Left renal cortex interstitium (tissue), 4 donors: ENCODE data around the gene WDR27. TPM values are rescaled to one million over a fixed set of nuclear protein-coding genes. Genes with fewer than 3 reads are reported as not detected.
"Not testable (repeated sequence)": the region's sequence is repeated elsewhere in the genome, so short reads cannot be mapped to it uniquely, and the experiment has no call there.

Experiments used
- DNase-seq, 4 donors: peaks; one replicate each; pipeline ENCODE4 v3.0.0-alpha.2; 2013; ENCODE audit warnings: low read depth in 4 of 4, low spot score in 2 of 4, missing footprints in 1 of 4
- polyA plus RNA-seq, 4 donors: library from polyadenylated mRNA; unstranded; fragments of 120-200 nt; gene quantifications; one replicate each; pipeline ENCODE4 v1.2.1, GENCODE V29; 2013; ENCODE audit not compliant: insufficient read length in 4 of 4

WDR27 gene
- polyA plus RNA-seq, 4 donors: 30.8 to 112 (median 69.3) TPM

DNA sequence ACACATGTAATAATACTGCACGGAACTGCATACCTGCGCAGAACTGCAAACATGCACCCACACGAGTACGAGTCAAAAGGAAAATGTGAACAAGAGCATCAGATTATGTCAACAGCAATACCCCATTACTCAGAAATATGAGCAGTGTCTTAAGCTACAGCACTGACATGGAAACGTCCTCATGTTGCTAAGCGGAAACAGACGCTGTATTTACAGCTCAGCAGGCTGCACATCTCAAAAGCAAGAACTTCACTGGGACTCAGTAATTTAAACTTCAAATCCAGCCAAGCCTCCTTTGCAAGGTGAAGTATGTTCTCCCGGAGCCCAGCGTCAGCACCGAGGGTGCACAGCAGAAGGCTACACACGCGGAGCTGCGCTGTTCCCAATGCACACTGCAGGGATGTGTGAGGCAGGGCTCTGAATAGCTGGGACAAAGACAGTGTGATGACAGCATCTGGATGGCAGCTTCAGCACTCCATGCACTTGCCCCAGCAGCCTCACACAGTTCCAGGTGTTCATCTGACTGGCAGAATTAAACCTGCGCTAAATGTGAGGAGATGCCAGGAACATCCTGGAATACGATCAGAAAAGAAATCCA, 202.8 kb downstream of the WDR27 start:
- DNase-seq: no peak

DNA sequence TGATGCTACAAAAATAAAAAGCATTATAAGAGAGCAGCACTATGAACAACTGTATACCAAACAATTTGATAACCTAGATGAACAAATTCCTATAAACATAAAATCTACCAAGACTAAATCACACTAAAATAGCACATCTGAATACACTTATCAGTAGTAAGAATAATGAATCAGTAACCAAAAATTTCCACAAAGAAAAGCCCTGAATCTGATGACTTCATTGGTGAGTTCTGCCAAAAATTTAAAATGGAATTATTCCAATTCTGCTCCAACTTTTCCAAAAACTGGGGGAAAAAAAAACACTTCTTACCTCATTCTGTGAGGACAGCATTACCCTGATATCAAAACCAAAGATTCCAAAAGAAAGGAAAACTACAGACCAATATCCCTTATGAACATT, 206.2 kb downstream of the WDR27 start:
- DNase-seq: no peak

DNA sequence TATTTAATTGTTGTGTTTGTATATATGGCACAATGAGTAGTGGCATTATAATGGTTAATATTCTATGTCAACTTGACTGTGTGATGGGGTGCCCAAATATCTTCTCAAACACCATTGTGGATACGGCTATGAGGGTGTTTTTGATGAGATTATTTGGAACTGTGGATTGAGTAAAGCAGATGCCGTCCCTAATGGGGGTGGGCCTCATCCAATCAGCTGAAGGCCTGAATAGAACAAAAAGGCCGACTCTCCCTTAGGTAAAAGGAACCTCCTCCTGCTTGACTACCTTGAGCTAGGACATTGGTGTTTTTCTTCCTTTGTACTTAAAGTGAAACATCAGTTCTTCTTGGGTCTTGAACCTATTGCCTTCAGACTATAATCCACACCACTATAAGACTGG, 207.8 kb downstream of the WDR27 start:
- no peak for DNase-seq

DNA sequence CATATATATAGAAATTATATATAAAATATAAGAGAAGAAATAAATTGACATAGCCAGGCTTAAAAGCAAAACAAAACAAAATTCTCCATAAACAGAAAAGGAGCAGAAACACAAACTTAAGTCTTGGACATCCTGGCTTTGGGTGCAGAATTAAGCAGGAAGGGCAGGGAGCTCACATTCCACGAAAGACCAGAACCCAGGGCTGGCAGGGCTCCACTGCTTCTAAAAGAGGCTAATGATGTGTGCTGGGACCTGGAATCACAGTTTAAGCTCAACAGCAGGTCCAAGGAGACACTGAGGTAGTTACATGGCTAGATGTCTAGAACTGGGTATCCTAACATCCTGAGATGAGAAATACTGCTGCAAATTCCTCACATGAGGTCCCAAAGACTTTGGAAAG, 210.3 kb downstream of the WDR27 start:
- no peak for DNase-seq

DNA sequence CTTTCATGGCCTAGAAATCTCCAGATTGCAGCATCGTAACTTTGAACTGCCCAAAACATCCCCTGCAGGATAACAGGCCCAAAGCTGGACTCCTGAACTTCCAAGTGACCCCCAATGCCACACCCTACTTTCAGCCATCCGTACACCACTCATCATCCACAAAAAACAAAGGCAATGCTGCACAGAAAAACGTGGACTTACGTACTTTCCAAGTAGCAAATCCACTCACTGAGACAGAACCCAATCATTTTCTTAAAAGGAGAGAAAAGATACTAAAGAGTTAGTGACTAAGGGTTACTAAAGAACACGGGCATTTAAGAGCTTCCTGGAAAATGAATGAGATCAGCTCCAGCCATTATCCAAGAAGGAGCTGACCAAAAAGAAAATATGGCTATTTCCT, 211.0 kb downstream of the WDR27 start:
- DNase-seq: no peak

DNA sequence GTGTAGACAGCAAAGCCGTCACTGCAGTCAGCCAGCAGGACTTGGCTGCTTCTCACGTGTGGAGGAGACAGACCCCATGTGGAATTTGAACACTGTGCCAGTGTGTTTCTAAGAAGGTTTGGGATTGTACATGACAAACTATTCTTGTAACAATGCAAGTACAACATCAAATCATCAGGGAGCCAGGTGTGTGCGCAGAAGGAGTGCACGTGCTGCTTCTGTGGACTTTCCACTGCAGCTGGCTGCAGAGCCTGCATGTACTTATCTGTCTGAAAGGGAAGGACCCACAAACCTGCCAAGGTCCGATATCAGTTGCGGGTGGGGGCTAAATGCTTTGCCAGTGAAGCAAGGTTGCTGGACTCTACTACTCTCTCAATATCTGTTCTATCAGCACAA, 211.6 kb downstream of the WDR27 start:
- DNase-seq: no peak

DNA sequence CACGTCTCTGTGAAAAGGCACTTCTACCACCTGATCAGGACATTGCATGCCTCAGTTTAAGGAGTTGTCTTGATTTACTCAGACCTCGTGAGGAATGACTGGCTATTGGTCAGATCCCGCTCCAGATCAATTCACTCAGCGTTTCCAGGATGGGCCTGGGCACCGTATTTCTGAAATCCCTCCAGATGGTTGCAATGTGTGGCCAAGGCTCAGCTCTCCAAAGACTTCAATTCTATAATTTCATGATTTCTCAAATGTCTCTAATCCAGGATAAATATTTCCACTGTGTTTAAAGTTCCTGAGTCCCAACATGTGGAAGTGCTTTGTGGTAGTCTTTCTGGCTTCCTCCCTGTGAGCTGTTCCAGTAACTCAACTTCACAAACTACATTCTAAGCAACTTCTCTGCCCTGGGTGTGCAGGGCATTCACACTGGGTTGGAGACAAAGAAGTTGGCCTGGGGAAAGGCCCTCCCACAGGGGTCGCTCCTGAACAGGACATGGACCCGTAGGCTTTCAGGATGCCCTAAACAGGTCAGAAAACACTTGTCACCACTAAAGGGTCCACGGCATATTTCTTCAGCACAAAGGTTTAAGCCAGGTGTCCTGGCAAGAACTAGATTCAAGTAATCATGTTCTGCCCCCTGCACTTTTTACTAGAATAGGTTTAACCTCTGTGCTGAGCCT, 212.1 kb downstream of the WDR27 start:
- DNase-seq: no peak

DNA sequence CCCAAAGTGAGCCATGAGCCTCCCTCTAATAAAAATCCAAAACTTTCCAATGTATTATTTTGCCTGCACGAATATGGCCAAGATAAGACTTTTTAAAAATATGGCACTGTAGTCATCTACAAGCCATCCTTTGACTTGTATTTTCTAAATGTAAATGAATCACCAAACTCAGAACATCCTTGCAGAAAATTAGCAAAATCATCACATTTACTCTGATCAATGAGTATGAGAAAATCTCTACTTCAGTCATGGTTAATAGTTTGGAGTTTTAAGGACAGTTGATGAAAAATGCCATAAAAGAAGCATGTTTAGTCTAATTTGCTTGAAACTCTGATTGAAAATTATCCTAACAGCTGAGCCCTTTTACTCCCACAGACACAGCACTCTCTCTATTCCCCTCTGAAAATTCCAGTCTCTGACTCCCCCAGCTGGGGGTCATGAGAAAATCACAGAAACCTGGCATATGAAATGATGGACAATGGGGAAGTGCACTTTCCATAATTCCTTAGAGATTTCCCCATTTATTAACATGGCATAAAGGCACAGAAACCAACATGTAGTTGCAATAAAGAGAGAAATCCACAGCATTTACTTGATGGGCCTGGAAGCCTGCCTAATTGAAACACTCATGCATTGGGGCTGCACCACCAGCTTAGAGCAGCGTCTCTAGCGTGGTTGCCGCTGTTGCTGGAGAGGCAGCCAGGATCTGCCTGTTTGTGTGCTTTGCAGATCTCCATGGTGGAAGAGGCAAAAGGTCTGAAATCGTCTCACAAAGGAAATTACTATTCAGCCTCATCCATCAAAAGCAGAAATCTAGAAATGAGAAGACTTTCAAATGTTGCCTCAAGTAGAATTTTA, 214.0 kb downstream of the WDR27 start:
- peak in 2 of 4 donors; percentile 6 to 36 for DNase-seq

DNA sequence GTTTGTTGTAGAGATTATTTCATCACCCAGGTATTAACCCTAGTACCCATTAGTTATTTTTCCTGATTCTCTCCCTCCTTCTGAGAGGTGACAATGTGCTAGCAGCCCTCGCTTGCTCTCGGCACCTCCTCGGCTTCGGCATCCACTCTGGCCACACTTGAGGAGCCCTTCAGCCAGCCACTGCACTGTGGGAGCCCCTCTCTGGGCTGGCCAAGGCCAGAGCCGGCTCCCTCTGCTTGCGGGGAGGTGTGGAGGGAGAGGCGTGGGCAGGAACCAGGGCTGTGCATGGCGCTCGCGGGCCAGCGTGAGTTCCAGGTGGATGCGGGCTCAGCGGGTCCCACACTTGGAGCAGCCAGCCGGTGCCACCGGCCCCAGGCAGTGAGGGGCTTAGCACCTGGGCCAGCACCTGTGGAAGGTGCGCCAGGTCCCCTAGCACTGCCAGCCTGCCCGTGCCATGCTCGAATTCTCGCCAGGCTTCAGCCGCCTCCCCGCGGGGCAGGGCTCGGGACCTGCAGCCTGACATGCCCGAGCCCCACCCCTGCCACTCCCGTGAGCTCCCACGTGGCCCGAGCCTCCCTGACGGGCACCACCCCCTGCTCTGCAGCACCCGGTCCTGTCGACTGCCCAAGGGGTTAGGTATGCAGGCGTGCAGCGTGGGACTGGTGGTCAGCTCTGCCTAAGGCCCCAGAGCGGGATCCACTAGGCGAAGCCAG, 221.9 kb downstream of the WDR27 start:
- no peak for DNase-seq

DNA sequence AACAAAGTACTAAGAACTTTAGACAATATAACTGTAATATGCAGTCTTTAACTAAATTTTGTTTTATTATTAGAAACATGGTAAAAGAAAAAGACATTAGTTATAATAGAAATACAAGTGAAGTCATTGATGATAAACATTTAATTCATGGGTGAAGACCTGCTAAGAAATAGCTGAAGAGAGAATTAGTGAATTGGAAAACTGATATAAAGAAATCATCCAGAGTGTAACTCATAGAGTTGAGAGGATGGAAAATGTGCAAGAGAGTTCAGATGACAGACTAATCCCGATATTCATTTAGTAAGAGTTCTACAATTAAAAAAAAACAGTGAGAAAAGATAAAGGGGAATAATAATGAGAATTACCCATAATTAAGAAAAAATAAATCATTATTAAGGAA, 227.5 kb downstream of the WDR27 start:
- no peak for DNase-seq

DNA sequence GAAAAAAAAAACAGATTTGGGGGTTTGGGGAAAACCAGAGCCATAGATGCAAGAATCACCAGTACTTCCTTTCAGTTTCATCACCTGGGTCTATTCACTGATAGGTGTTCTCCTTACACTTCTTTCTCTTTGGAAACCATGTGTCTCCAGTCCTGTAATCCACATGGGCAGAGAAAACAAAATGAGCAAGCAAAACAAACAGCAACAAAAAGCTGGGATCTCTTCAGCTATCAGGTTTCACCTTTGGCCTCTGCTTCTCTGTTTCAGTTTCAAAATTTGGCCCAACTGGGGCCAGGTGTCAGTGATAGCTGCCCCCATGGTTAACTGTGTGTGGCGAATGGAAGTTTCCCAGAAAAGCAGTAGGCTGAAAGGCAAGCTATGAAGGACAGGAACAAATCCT, 228.2 kb downstream of the WDR27 start:
- DNase-seq: no peak

DNA sequence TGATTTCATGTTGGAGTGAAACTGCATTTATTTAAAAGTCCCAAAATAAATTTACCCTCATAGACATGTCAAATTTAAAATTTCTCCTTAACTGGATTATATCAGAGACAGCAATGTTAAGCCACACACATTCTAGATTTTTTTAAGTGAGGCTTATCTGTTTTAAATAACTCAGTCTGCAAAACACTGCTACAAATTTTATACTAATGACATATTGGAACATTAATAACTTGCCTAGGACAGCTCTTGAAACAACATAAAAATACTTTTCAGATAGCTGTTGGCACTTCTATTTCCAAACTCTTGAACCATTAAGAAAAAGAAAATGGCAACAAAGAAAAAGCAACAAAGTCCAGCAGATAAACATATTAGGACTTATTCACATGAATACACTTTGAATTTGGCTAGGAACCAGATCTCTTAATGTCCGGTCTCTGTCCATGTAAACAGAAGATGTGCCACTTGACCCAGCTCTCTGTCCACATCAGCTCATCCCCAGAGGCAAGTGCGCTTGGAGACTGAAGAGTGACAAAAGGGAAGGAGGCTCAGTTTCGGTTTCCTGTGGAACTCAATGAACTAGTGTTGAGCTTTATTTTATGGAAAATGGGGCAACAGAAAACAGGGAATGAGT, 228.9 kb downstream of the WDR27 start:
- no peak for DNase-seq

DNA sequence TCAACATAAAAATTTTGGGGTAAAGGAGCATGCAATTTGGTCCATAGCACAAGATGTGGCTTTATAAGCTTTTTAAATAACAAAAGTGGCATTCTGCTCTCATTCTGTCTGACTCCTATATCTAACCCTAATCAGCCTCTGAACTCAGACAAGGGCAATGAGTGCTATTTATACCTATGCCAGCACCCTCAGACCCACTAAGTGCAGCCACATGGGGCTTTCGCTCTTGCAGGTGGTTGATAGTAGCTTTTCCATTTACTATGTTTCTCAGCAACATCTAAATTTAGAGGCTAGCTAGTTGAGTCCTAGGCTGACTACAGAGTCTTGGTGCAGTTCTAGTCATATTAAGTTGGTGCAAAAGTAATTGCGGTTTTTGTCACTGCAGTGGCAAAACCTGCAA, 231.0 kb downstream of the WDR27 start:
- no peak for DNase-seq

DNA sequence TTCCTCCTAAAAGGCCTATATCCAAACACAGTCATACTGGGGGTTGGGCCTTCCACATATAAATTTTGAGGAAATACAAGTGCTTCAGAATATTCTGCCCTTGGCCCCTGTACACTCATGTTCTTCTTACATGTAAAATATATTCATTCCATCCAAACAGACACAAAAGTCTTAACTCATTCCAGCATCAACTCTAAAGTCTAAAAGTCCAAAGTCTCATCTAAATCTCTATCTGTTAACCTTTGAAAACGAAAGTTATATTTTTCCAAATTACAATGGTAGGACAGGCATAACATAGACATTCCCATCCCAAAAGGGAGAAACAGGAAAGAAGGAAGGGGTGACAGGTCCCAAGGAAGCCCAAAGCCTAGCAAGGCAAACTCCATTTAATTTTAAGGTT, 232.8 kb downstream of the WDR27 start:
- no peak for DNase-seq

DNA sequence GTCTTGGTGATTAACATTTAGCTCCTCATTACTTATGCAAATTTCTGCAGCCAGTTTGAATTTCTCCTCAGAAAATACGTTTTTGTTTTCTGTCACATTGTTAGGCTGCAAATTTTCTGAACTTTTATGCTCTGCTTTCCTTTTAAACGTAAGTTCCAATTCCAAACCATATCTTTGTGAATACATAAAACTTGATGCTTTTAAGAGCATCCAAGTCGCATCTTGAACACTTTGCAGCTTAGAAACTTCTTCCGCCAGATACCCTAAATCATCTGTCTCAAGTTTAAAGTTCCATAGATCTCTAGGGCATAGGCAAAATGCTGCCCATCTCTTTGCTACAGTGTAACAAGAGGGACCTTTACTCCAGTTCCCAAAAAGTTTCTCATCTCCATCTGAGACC, 234.1 kb downstream of the WDR27 start:
- DNase-seq: not testable (repeated sequence)

DNA sequence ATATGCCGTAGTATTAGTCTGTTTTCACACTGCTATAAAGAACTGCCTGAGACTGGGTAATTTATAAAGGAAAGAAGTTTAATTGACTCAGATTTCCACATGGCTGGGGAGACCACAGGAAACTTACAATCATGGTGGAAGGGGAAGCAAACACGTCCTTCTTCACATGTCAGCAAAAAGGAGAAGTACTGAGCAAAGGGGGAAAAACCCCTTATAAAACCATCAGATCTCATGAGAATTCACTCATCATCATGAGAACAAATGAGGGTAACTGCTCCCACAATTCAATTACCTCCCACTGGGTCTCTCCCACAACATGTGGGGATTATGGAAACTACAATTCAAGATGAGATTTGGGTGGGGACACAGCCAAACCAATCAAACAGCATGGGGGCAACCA, 235.6 kb downstream of the WDR27 start:
- not testable (repeated sequence) for DNase-seq

DNA sequence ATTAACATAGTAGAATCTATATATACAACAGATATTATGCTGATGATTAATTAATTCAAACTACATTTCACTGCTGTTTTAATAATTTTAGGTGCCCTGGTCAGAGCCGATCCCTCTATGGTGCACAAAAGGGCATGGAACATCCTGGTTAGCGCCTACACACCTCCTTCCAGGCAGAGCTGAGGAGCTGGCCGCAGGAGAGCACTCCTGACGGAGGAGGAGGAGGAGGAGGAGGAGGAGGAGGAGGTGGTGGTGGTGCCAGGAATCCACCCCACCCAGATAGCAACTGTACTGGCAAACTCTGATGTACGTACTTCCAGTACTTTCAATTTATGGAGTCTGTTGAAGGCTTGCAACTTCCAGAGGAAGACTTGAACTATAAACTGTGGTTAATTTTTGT, 244.1 kb downstream of the WDR27 start:
- no peak for DNase-seq

DNA sequence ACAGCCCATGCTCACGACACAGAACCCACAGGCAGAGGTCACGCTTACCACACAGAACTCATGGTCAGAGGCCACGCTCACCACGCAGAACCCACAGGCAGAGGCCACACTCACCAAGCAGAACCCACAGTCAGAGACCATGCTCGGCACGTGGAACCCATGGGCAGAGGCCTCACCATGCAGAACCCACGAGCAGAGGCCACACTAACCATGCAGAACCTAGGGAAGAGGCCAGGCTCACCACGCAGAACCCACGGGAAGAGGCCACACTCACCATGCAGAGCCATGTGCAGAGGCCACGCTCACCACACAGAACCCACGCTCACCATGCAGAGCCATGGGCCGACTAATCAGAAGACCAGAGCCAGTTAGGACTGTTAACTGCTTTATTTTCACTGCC, 245.0 kb downstream of the WDR27 start:
- no peak for DNase-seq

DNA sequence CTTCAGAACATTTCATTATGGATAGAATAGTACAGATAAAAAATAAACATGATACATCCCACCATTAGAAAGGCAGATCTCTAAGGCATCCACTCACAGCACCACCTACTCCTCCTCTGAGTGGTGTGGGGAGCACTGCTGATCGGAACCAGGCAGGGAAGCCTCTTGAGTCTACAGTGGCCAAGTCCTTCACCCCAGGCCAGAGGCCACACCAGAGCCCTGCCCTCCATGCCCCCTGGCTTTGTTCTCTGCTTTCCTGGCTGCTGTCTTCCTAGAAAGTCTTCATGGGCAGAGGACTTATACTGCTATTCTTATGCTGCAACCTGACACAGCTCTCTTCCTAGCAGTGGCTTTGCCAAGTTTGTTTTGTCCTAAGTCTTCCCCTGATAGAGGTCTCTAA, 246.4 kb downstream of the WDR27 start:
- DNase-seq: no peak

DNA sequence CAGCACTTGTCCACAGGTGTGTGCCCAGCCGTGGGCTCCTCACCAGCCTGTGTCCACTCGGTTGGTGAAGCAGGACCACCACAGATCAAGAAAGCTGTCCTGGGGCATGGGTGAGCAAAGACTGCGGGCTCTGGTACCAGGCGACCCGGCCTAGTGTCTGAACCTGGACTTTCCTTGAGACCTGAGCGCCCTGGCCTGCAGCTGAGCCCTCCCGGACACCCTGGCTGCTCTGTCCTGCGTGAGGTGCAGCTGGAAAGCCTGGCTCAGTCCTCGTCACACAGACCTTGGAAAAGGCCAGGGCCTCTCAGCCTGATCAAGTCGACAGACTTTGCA, 247.0 kb downstream of the WDR27 start:
- no peak for DNase-seq
